ENCODE results near the gene AIM2. TPM values are rescaled to one million over a fixed set of nuclear protein-coding genes. Genes with fewer than 3 reads are reported as not detected.

Gene AIM2
- polyA plus RNA-seq, 1 experiment, result not detected

- Histone ChIP-seq H3K4me3 (ENCODE audit: low read depth, low read length) (no peak overlapping the region), H3K36me3 (ENCODE audit: control insufficient read depth, insufficient read depth, low read length) (peaks cover 11% of the 10 kb centered on the region), H3K27me3 (ENCODE audit: control insufficient read depth, insufficient read depth, low read length) (no peaks in the 10 kb centered on the region)
- CTCF ChIA-PET, result no interaction called here
- TF ChIP-seq, protein P1, sequence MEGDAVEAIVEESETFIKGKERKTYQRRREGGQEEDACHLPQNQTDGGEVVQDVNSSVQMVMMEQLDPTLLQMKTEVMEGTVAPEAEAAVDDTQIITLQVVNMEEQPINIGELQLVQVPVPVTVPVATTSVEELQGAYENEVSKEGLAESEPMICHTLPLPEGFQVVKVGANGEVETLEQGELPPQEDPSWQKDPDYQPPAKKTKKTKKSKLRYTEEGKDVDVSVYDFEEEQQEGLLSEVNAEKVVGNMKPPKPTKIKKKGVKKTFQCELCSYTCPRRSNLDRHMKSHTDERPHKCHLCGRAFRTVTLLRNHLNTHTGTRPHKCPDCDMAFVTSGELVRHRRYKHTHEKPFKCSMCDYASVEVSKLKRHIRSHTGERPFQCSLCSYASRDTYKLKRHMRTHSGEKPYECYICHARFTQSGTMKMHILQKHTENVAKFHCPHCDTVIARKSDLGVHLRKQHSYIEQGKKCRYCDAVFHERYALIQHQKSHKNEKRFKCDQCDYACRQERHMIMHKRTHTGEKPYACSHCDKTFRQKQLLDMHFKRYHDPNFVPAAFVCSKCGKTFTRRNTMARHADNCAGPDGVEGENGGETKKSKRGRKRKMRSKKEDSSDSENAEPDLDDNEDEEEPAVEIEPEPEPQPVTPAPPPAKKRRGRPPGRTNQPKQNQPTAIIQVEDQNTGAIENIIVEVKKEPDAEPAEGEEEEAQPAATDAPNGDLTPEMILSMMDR (IDR thresholded peaks at IDR 0.05; ENCODE audit: insufficient read depth, low read depth, low read length), result no peak
- DNase-seq (ENCODE audit: low read depth), result peak; percentile 42
- POLR2A ChIA-PET, result no interaction called here
Measured at GRCh38 chr1:159015440-159015909, 61.1 kb downstream of the AIM2 start.

DNA sequence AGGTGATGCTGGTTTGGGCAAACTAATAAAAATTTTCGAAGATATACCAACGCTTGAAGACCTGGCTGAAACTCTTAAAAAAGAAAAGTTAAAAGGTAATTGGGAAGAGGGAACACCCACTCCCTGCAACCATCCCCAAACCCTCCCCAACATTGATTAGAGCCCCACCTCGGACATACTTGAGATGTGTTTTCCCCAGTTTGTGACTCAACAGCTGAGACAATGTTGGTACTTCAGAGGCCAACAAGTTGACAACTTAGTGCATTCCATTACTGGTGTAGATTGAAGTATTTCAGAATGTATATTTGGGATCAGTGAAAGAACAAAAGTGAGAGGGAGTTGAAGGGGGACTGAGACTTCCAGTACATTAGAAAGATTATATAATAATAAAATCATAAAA, 61.7 kb downstream of the AIM2 start:
- ChIA-PET POLR2A (no interaction called here), CTCF (no interaction called here)
- DNase-seq (ENCODE audit: low read depth), result no peak
- H3K36me3 ChIP-seq (ENCODE audit: control insufficient read depth, insufficient read depth, low read length), result peaks cover 11% of the 10 kb centered on the region
- TF ChIP-seq, protein P1 (IDR thresholded peaks at IDR 0.05; ENCODE audit: insufficient read depth, low read depth, low read length), result no peak
- no peaks in the 10 kb centered on the region for H3K27me3 ChIP-seq (ENCODE audit: control insufficient read depth, insufficient read depth, low read length)
- no peak overlapping the region for H3K4me3 ChIP-seq (ENCODE audit: low read depth, low read length)

GRCh38 chr1:159014003-159014571, 62.5 kb downstream of the AIM2 start:
- ChIA-PET POLR2A (no interaction called here), CTCF (no interaction called here)
- TF ChIP-seq, protein P1 (IDR thresholded peaks at IDR 0.05; ENCODE audit: insufficient read depth, low read depth, low read length), result no peak
- DNase-seq (ENCODE audit: low read depth), result no peak
- Histone ChIP-seq H3K36me3 (ENCODE audit: control insufficient read depth, insufficient read depth, low read length) (peaks cover 11% of the 10 kb centered on the region), H3K4me3 (ENCODE audit: low read depth, low read length) (no peak overlapping the region), H3K27me3 (ENCODE audit: control insufficient read depth, insufficient read depth, low read length) (no peaks in the 10 kb centered on the region)

DNA sequence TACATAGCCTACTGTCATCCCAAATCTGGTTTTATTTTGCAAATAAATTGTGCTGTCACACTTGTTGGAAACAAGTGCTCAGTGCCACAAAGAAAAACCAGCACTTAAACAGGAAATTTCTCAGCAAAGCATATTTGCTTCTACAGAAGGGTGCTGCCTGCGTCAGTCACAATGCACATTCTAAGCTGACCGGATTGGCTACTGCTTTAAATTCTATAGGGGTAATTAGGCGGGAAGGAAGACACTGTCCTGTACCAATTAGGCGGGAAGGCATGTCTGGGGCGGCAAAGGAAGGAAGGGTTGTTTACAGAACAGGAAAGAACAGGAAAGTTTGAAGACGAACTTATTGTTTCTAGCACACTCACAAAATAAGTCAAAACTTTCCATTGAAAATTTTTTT, 64.1 kb downstream of the AIM2 start:
- Histone ChIP-seq H3K4me3 (ENCODE audit: low read depth, low read length) (peak overlapping the region; percentile 48), H3K27me3 (ENCODE audit: control insufficient read depth, insufficient read depth, low read length) (no peaks in the 10 kb centered on the region), H3K36me3 (ENCODE audit: control insufficient read depth, insufficient read depth, low read length) (peaks cover 11% of the 10 kb centered on the region)
- no peak for DNase-seq (ENCODE audit: low read depth)
- POLR2A ChIA-PET, result no interaction called here
- TF ChIP-seq, protein P1 (IDR thresholded peaks at IDR 0.05; ENCODE audit: insufficient read depth, low read depth, low read length), result no peak
- CTCF ChIA-PET, result interaction anchor here (0.7 kb wide), 1 partner anchor 995 kb away, joined by 3 read pairs; no protein-coding TSS in a partner anchor

Other genes starting within 250 kb of the AIM2 start
- not detected in 2 replicates for gene MNDA, start 245.4 kb downstream of the AIM2 start, polyA plus RNA-seq (2011; rRNA removed)
- not detected in 2 replicates for gene PYHIN1, start 145.2 kb downstream of the AIM2 start, polyA plus RNA-seq (2011; rRNA removed)
- 81.8 and 129 TPM in 2 replicates for gene IFI16, start 66.9 kb downstream of the AIM2 start, polyA plus RNA-seq (2011; rRNA removed)
- 0.07 TPM in 1 of 2 replicates, not detected in the other for gene CADM3, start 94.8 kb upstream of the AIM2 start, polyA plus RNA-seq (2011; rRNA removed)
- not detected in 2 replicates for gene ACKR1, start 128.1 kb upstream of the AIM2 start, polyA plus RNA-seq (2011; rRNA removed)
- gene FCER1A, start 225.6 kb upstream of the AIM2 start, polyA plus RNA-seq (2011; rRNA removed), result not detected in 2 replicates

Data from BJ (cell line).